Measurements from ENCODE around the gene ARHGEF19. TPM values are rescaled to one million over a fixed set of nuclear protein-coding genes. Genes with fewer than 3 reads are reported as not detected.

ARHGEF19 gene
- polyA plus RNA-seq, 1 experiment: 6.7 TPM

- H3K9me3 ChIP-seq (ENCODE audit: control insufficient read depth, insufficient read depth, low read length): no peaks in the 10 kb centered on the region
- H3K4me3 ChIP-seq (ENCODE audit: low read depth, low read length): no peak overlapping the region
- no peak for DNase-seq (ENCODE audit: low read depth, low spot score)
- TF ChIP-seq CTCF (IDR thresholded peaks at IDR 0.05; ENCODE audit: low read depth, low read length): no peak
- ChIA-PET CTCF (no interaction called here), POLR2A (no interaction called here)
- no peak overlapping the region for H3K27ac ChIP-seq (ENCODE audit: low read depth, low read length)
- H3K27me3 ChIP-seq (ENCODE audit: control insufficient read depth, insufficient read depth, low read length): no peaks in the 10 kb centered on the region
Measured at GRCh38 chr1:16251381-16251780, 38.9 kb upstream of the ARHGEF19 start.

- CTCF ChIA-PET: no interaction called here
- no peak for DNase-seq (ENCODE audit: low read depth, low spot score)
- POLR2A ChIA-PET: no interaction called here
- Histone ChIP-seq H3K27ac (ENCODE audit: low read depth, low read length) (no peak overlapping the region), H3K9me3 (ENCODE audit: control insufficient read depth, insufficient read depth, low read length) (no peaks in the 10 kb centered on the region), H3K27me3 (ENCODE audit: control insufficient read depth, insufficient read depth, low read length) (no peaks in the 10 kb centered on the region), H3K4me3 (ENCODE audit: low read depth, low read length) (no peak overlapping the region)
- TF ChIP-seq CTCF (IDR thresholded peaks at IDR 0.05; ENCODE audit: low read depth, low read length): no peak
Measured at GRCh38 chr1:16250524-16251251, 38.2 kb upstream of the ARHGEF19 start.

- Histone ChIP-seq H3K27ac (ENCODE audit: low read depth, low read length) (no peak overlapping the region), H3K9me3 (ENCODE audit: control insufficient read depth, insufficient read depth, low read length) (no peaks in the 10 kb centered on the region), H3K4me3 (ENCODE audit: low read depth, low read length) (no peak overlapping the region), H3K27me3 (ENCODE audit: control insufficient read depth, insufficient read depth, low read length) (no peaks in the 10 kb centered on the region)
- no peak for DNase-seq (ENCODE audit: low read depth, low spot score)
- ChIA-PET CTCF (no interaction called here), POLR2A (no interaction called here)
- TF ChIP-seq CTCF (IDR thresholded peaks at IDR 0.05; ENCODE audit: low read depth, low read length): no peak
Measured at GRCh38 chr1:16249596-16250241, 37.3 kb upstream of the ARHGEF19 start.

- H3K27ac ChIP-seq (ENCODE audit: low read depth, low read length): peak overlapping the region; percentile 58
- ChIA-PET POLR2A (interaction anchor here (0.6 to 1.2 kb wide), 2 partner anchors 12 to 114 kb away, joined by 3 to 4 read pairs; no protein-coding TSS in a partner anchor), CTCF (interaction anchor here (1.5 to 2.1 kb wide), 2 partner anchors 104 to 115 kb away, joined by 7 to 8 read pairs; partner anchors contain the start of gene FBXO42)
- no peaks in the 10 kb centered on the region for H3K9me3 ChIP-seq (ENCODE audit: control insufficient read depth, insufficient read depth, low read length)
- TF ChIP-seq CTCF (IDR thresholded peaks at IDR 0.05; ENCODE audit: low read depth, low read length): no peak
- peak; percentile 58 for DNase-seq (ENCODE audit: low read depth, low spot score)
- H3K27me3 ChIP-seq (ENCODE audit: control insufficient read depth, insufficient read depth, low read length): no peaks in the 10 kb centered on the region
- no peak overlapping the region for H3K4me3 ChIP-seq (ENCODE audit: low read depth, low read length)
Measured at GRCh38 chr1:16248603-16249516, 36.4 kb upstream of the ARHGEF19 start.
